SK-N-MC (cell line): ENCODE results near the gene MCEMP1.

Experiments
- EZH2 ChIP-seq: fragments of 200-600 bp; sonication (generic); IDR thresholded peaks from one replicate; pipeline ENCODE4 v1.6.1; 2017; ENCODE audit warnings: antibody characterized with exemption
- FOXP2 ChIP-seq: optimal IDR thresholded peaks from 2 replicates; pipeline ENCODE3; 2011; ENCODE audit warnings: mild to moderate bottlenecking, moderate library complexity; ENCODE audit not compliant: insufficient read depth; ENCODE audit errors: extremely low read length, control extremely low read depth
- POLR2AphosphoS5 ChIP-seq: IDR thresholded peaks from 2 replicates; pipeline ENCODE4 v1.6.1; 2012; ENCODE audit warnings: mild to moderate bottlenecking, low read depth, low read length, borderline replicate concordance

GRCh38 chr19:7650148-7650547, 26.7 kb upstream of the MCEMP1 start:
- no peak for TF ChIP-seq POLR2AphosphoS5
- TF ChIP-seq EZH2: no peak
- TF ChIP-seq FOXP2: no peak
